Activated T-cell treated with anti-CD3 and anti-CD28 coated beads for 24 hours (primary cell): ENCODE measurements around the gene LIMK2.
"Not testable (repeated sequence)": the region's sequence is repeated elsewhere in the genome, so short reads cannot be mapped to it uniquely, and the experiment has no call there.

Source experiments
- DNase-seq: peaks from one replicate; pipeline ENCODE4 v3.0.0-alpha.2; 2020; ENCODE audit warnings: low read depth

The LIMK2 gene

DNA sequence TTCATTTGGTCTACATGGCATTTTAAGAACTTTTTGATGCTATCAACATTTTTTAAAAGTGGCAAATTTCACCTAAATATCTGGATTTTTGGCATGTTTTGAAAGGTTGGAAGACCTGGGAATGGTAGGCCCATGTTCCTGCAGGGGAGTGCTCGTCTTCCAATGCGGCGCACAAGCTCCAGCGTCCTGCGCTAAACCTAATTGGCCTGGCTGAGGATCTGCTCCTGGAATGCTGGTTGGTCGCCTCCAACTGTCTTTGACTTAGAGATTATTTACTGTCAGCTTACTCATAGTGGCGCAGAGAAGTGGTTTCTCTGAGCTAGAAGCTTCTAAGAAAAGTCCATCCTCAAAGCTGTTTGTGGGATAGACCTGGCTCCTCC, 626 bp upstream of the LIMK2 start:
- DNase-seq, result no peak

DNA sequence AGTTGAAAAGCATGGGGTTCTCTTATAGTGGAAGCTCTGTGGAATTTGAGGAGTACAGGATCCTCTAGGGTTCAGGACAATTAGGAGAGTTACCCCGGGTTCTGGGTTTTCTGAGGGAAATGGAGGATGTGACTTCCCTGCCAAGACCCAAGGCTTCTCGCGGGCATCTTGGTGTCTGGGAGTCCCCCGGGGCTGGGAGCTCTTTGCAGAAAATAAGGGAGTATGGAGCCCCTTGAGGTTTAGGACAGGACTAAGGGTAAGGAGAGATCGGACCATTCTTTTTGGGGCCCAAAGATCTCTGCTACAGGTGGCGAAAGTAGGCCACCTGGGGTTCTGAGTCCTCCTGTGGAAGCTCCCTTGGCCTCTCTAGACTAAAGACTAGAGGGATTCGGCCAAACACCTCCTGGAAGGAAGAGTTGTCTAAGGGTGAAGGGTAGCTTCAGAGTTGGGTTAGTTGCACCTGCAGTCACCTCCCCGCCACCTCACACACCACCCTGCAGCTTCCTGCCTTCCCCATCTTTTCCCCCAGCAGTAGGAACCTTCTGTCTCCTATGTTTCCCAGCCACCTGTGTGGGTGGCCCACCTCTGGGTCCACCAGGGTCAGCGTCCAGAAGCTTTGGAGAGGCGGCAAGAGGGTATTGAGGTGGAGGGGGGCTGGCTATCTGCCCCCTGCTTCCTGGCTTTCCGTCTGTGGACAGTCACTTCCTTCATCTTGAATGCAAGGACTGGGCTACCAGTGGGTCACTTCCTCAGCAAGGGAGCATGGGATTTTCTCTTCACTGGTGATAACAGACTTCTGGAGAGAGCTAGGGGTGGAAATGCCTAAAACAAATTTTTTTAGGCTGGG, 908 bp downstream of the LIMK2 start:
- DNase-seq, result no peak

DNA sequence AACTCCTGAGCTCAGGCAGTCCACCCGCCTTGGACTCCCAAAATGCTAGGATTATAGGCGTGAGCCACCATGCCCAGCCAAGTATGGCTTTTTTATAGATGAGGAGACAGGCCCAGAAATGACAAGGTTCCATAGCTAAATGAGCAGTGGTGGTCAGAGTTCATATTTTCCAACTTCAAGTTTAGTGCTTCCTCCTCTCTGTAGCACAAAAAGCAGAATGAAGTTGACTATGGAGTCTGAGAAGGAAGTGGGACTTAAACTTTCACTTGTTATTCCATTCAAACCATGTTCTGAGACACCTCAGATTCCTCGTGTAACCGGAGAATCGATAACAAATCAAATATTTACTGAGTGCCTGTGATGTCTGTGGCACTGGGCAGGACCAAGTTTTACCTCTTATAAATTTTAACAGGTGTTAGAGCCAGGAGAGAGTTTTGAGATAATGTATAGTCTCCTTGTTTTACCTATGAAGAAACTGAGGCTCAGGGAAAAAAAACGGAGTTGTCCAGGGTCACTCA, 3.0 kb downstream of the LIMK2 start:
- DNase-seq, result no peak

DNA sequence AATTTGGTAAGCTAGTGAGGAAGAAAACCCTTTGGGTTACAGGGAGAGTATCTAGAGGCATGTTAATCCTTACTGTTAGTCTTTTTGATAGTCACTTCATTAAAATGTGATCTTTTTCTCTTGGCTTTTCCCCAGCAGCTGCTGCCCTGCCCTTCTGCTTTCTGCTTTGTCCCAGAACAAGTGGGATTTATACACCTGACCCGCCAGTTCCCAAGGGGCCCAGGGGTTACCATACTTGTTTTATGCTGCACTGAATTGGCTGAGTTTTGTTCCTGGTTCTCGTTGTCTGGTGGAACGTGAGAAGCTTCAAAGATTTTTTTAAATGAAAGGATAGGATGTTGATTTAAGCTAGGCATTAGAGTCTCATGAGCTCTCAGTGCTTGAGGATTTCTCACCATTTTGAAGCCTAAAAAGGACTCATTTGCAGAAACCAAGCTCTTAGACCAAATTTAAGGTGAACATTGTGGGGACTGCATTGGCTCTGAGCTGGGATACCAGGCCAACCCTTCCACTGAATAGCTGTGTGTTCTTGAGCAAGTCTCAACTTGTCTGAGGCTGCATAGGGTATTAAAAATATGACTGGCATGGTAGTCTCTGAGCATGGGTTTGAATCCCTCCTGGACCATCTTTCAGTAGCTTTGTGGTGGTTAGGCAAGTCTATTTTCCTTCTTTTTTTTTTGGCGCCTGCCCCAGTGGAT, 6.6 kb downstream of the LIMK2 start:
- DNase-seq, result no peak

DNA sequence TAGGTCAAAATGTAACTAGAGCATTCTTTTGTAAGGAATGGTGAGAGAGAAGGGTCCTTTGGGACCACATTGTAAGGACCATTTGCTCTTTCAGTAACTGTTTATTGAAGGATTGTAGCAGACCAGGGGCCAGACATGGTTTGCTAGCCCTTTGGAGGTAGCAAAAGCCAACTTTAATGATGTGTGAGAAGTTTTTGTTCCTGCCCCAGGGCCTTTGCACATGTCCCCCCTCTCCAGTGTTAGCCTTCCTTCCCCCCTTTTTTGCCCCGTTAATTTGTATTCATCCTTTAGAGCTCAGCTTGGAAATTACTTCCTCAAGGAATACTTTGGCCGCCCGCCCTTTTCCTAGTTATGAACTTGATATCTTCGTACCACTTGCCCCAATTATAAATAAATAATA, 9.0 kb downstream of the LIMK2 start:
- DNase-seq, result no peak

DNA sequence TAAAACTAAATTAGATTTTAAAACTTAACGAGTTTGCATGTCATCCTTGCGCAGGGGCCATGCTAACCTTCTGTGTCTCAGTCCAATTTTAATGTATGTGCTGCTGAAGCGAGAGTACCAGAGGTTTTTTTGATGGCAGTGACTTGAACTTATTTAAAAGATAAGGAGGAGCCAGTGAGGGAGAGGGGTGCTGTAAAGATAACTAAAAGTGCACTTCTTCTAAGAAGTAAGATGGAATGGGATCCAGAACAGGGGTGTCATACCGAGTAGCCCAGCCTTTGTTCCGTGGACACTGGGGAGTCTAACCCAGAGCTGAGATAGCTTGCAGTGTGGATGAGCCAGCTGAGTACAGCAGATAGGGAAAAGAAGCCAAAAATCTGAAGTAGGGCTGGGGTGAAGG, 10.6 kb downstream of the LIMK2 start:
- DNase-seq, result no peak

DNA sequence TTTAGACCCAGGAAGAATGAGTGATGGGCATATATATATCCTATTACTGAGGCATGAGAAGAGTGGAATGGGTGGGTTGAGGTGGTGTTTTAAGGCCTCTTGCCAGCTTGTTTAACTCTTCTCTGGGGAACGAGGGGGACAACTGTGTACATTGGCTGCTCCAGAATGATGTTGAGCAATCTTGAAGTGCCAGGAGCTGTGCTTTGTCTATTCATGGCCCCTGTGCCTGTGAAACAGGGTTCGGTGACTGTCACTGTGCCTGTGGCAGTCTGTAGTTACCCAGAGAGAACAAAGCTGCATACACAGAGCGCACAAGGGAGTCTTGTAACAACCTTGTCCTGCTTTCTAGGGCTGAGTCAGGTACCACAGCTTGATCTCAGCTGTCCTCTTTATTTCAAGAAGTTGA, 11.7 kb downstream of the LIMK2 start:
- DNase-seq, result no peak

DNA sequence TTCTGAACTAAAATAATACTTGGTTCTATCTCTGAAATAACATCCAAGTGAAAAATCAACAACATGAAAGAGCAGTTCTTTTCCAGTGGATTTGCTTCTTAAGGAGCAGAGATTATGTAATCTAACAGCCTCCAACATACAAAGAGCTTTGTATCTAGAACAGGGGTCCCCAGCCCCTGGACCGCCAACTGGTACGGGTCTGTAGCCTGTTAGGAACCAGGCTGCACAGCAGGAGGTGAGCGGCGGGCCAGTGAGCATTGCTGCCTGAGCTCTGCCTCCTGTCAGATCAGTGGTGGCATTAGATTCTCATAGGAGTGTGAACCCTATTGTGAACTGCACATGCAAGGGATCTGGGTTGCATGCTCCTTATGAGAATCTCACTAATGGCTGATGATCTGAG, 12.6 kb downstream of the LIMK2 start:
- DNase-seq, result not testable (repeated sequence)

DNA sequence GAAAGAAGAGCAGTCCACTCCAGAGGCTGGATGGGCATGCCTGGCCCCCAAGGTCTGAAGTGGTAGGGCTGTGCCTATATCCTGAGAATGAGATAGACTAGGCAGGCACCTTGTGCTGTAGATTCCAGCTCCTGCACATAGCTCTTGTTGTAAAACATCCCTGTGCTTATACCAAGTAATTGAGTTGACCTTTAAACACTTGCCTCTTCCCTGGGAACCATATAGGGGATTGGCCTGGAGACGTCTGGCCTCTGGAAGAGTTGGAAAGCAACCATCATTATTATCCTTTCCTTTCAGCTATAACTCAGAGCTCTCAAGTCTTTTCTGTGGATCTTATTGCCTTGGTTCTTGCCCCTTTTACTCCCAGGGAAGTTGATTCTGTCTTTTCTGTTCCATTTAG, 15.1 kb downstream of the LIMK2 start:
- DNase-seq, result no peak

DNA sequence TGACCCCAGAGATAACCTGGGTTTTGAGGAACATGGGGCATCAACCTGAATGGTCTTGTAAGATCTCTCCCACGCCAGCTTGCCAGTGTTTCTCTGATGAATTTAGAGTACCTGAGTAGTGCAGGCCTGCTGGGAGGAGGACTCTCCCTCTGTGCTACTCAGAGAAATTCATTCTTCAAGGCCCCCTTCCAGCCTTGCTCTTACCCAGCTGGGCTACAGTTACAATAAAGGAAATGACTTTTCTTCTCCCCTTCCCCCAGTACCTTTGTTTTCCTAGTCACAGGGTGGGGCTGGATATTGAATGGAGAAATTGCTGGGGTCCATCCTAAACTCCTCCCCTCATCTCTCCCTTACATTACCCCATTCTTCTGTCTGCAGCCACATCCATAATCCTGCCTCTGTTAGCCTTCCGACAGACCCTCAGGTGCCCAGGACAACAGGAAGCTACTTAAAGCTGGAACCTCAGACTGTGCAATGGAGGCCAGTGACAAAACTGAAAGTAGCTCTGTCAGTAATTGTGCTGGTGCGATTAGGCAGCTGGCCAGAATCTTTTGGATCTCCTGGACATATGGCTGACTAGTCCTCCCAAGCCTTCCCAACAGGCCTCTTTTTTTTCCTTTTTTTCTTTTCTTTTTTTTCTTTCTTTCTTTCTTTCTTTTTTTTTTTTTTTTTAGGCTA, 17.4 kb downstream of the LIMK2 start:
- DNase-seq, result no peak

DNA sequence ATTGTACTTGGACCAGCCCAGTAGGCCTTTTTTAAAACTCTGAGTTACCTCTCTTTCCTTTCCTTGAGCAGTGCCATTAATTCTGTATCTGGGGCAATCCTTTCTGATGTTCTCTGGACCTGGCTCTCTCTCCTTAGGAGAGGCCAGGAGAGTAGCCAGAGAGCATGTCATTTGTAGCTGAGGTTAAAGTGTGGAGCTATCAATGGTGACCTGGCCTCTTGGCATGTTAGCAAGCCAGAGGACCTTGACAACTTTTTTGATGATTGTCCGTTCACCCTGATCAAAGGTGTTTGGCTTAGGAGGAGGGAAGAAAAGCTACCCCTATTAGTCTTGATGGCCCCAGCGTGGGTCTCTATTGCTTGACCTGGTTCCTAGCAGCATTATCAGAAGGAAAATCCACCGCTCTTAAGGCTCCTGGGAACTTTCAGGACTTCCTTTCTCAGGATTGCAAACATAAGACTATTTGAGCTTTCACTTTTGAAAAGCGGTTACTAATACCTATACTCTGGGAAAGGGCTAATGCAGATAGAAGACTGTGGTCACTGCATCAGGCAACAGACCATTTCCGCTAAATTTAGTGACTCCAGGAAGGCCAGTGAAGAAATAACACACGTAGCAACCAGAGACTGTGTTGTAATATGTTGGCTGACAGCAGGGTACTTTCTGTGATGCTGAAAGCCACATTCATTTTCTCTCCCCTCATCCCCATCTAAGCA, 18.2 kb downstream of the LIMK2 start:
- DNase-seq, result no peak

DNA sequence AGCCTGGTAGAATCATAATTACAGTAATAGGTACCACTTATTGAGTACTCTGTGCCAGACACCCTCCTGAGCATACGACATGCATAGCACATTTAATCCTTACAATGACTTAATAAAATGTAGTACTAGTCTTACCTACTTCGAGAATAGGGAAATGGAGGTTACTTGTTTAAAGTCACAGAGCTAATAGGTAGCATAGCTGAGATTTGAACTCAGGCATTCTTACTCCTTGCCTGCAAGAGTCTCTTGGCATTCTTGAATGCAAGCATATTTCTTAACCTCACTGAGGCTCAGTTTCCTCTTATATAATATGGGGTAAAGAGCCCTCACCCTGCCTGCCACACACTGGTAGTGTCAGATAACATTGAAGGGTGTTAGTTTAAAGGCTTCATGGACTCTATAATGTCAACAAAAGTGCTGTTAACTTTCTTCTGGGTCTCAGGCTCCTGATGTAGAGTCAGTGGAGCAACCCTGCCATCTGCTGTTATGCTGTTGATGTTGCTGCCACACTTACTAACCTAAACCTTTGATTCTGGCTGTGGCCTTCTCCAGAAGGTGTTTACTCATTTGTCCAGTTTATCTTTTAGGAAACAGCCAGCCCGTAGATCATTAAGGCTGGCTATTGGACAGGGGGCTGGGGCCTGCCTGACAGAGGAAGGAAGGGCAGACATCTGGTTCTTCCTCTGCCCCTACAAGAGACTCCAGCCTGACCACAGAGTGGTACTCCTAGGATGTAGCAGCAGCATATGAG, 18.9 kb downstream of the LIMK2 start:
- DNase-seq, result no peak

DNA sequence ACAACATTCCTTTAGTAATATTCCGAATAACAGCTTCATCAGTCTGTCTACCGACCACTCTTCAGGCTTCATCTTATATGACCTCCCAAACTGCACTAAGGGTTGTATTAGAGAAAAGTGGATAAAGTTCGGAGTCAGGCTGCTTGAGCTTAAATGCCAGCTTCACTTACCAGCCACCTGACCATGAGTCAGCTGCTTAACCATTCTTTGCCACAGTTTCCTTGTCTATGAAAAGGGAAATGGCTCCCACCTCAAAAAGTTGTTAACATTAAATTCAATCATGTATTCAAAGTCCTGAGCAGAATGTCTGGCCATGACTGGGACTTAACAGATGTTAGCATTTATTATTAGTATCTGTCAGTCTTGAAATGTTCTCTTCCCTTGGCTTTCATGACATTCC, 20.9 kb downstream of the LIMK2 start:
- no peak for DNase-seq

DNA sequence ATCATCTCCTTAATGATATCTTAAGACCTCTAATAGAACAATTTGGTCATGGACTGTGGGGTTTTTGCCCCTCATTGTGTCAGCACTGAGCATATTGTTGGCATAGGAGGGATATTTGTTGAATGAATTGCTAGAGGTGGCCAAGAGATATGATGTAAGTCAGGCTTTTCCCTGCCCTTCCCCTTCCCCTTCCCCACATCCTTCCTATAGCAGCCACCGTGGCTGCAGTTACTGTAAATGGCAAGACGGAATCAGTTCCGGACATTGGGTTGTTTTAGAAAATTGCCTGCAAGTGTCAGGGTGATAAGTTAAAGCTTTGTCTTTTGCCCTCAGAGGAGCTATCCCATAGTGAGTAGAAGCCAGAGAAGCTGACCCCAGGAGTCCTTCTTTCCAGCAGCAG, 23.0 kb downstream of the LIMK2 start:
- DNase-seq, result no peak

DNA sequence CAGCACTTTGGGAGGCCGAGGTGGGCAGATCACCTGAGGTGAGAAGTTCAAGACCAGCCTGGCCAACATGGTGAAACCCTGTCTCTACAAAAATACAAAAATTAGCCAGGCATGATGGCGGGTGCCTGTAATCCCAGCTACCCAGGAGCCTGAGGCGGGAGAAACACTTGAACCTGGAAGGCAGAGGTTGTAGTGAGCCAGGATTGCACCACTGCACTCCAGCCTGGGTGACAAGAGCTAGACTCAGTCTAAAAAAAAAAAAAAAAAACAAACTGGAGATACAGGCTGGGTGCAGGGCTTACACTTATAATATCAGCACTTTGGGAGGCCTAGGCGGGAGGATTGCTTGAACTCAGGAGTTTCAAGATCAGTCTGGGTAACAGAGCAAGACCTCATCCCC, 23.9 kb downstream of the LIMK2 start:
- not testable (repeated sequence) for DNase-seq

DNA sequence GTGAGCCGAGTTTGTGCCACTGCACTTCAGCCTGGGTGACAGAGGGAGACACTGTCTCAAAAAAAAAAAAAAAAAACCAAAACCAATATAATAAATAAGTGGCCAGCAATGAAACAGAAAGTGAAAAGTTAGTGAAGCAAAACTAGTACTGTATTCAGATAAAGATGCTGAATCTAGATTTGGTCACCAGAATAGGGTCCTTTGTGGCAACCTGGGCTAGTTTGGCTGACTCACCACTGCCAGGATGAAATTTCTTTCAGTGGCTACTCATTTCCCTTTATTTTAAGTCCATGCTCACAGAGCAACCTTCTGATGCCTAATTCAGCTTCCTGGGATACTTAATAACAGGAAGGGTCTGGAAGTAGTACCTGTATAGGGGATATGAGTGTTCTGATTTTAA, 26.0 kb downstream of the LIMK2 start:
- DNase-seq, result no peak

DNA sequence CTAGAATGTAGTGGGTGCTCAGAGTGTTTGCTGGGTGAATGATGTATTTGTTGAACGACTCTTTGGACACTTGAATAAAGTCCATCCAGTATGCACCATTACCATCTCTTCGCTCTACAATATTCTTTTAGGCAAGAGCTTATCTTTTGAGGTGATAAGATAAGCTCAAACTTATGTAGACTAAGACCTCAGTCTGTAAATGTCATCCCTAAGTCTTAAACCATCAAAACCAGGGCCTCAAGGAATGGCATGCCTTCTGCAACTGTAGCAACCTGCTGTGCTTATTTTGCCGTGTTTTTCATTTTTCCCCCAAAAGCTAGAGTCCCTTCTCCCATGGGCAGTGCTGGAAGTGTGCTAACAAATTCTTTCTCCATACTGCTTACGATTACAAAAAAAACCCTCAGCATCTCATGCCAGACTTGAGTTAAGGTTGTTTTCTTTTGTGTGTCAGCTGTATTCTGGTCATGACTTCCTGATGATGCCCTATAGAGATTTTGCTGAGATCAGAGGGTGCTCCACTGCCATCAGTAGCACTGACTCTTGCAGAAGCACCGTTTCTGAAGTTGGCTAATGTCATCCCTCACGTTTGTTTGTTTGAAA, 27.8 kb downstream of the LIMK2 start:
- no peak for DNase-seq

DNA sequence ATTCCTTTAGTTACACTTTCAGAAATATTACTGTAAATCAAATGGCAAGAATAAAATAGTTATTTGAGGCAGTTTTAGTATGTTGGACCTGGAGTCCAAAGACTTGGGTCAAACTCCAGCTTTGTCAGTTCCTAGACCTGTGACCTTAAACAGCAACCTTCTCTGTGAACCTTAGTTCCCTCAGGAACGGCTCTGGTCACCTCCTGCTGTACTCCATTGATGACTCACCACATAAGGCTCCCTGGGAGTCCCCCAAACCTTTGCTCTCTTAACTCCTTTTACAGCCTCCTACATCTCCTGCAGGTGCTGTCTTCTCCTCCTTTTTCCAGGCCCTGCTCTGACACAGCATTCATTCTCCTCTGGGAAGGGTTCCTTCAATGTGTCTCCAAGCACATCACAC, 29.1 kb downstream of the LIMK2 start:
- DNase-seq, result no peak

DNA sequence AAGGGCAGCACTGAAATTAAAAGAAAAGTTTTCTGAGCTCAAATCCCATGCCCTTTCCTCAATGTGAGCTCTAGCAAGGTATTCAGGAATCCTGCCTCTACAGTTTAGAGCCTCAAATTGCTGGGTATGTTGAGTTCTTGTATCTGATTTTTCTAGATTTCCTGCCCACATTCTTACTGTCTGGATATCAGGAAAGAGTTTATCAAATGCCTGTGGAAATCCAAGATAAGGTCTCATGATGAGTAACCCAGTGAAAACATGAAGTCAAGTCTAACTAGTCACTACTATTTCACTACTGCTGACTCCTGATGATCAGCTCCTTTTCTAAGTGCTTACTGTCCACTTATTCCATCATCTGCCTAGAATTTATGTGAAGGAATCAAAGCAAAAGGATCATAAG, 29.8 kb downstream of the LIMK2 start:
- DNase-seq, result no peak

DNA sequence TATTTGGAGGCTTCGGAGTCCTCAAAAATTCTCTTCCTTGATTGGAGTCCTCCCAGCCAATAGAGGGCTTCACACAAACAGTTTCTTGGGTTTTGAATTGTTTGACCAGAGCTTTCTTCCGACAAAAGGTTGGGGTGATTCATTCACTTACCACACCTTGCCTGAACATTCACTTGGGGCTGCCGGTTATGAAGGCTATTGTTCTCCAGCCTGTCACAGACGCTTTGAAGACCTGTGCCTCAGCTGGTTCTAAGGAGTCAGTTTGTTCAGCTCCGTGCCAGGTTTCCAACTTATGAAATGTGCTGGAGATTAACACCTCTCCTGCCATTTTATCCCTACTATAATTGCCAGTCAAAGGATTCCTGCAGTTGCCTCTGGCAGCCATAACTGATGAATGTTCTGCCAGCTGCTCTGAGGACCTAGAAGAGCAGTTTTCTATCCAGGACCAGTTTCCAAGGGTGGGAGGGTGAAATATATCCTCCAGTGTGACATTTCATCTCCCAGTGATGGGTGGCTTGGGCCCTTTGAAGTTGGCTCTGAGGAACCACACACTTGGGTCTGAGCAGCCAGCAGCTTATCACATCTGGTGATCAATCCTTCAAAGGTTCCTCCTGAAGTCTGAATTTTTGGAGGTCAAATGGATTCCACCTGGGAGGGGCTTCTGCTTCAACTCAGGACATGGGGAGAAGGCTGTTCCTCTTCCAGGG, 31.4 kb downstream of the LIMK2 start:
- no peak for DNase-seq
